ENCODE results near the gene LRRC59. TPM values are rescaled to one million over a fixed set of nuclear protein-coding genes. Genes with fewer than 3 reads are reported as not detected.

The LRRC59 gene
- total RNA-seq, 1 donor from 2014 or later, result 68.0 TPM

DNA sequence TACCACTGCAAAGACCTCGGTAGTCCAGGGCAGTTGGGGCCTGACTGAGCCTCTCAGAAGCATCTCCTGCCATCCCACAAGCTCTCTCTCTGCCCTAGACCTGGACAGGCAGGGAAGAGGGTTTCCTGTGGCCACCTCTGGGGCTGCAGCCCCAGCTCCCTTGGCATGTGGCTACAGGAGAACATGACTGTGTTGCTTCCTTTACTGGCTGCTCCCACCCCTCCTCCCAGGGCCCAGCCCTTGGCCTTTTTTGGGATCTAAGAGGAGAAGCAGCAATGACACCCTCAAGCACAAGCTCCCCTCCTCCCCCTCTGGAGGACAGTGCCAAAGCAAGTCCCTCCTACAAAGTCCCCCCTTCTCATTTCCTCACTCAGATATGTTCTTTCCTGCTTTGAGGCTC, 29.9 kb downstream of the LRRC59 start:
- H3K27me3 ChIP-seq, result no peaks in the 10 kb centered on the region
- TF ChIP-seq, protein P1, sequence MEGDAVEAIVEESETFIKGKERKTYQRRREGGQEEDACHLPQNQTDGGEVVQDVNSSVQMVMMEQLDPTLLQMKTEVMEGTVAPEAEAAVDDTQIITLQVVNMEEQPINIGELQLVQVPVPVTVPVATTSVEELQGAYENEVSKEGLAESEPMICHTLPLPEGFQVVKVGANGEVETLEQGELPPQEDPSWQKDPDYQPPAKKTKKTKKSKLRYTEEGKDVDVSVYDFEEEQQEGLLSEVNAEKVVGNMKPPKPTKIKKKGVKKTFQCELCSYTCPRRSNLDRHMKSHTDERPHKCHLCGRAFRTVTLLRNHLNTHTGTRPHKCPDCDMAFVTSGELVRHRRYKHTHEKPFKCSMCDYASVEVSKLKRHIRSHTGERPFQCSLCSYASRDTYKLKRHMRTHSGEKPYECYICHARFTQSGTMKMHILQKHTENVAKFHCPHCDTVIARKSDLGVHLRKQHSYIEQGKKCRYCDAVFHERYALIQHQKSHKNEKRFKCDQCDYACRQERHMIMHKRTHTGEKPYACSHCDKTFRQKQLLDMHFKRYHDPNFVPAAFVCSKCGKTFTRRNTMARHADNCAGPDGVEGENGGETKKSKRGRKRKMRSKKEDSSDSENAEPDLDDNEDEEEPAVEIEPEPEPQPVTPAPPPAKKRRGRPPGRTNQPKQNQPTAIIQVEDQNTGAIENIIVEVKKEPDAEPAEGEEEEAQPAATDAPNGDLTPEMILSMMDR (IDR thresholded peaks at IDR 0.05), result no peak
- intact Hi-C loops (cut with DNase I), result no loop called here
- DNase-seq (no peak), ATAC-seq (no peak)
- no peaks in the 10 kb centered on the region for H3K9me3 ChIP-seq
- peaks cover 47% of the 10 kb centered on the region for H3K36me3 ChIP-seq
- H3K4me1 ChIP-seq, result peaks cover 12% of the 10 kb centered on the region
- H3K4me3 ChIP-seq, result no peak overlapping the region
- no peak overlapping the region for H3K27ac ChIP-seq

DNA sequence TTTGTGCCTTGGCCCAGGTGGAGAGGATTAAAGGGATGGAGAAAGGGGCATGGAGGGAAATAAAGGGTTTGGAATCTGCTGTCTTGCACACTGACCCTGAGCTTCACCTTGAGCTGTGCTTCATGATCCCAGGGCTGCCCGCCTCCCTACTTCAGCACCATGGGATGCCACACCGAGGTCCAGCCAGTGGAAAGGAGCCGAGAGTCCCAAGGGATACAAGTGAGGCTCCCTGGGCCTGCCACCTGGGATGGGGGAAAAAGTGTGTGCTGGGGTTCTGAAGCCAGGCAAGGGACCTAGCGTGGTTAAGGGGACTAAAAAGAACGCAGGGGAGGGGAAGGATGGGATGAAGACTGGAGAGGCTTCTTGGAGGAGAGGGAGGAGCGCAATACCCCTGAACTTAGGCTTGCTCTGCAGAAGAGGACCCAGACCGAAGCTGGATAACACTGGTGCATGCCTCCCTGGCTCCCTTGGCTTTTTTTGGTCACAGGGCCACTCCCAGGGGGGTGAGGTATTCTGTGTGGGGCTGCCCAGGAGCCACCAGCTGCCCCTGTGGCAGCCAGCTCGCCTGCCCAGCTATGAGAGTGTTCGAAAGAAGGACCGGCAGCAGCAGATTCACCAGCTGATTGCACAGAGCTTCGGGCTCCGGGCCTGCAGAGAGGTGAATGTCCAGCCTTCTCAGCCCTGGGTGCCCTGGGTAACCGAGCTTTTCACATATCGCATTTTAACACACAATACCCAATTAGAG, 31.5 kb downstream of the LRRC59 start:
- Histone ChIP-seq H3K36me3 (peaks cover 52% of the 10 kb centered on the region), H3K4me3 (no peak overlapping the region), H3K27me3 (no peaks in the 10 kb centered on the region), H3K4me1 (peaks cover 7% of the 10 kb centered on the region), H3K27ac (no peak overlapping the region), H3K9me3 (no peaks in the 10 kb centered on the region)
- no peak for ATAC-seq
- TF ChIP-seq, protein P1 (IDR thresholded peaks at IDR 0.05), result no peak
- intact Hi-C loops (cut with DNase I), result no loop called here
- DNase-seq, result no peak

- peaks cover 47% of the 10 kb centered on the region for H3K36me3 ChIP-seq
- intact Hi-C loops (cut with DNase I), result no loop called here
- H3K27ac ChIP-seq, result no peak overlapping the region
Measured at GRCh38 chr17:50365165-50365564, 32.2 kb downstream of the LRRC59 start.

DNA sequence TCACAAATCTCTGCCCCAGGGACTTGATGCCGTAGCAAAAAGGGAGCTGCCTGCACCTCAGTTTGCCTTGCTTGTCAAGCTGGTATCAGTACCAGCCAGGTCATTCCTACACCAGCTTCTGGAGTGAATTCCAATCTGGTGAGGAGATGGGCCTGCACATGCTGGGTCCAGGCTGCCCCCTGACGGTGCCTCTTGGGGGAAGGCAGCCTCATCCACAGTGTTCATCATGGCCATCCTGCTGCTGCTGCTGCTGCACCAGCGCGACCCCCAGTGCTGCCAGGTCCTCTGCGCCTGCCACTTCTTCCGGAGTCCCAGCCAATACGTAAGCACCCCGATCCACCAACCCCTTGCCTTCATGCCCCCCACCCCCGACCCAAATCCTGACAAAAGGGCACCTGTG, 32.6 kb downstream of the LRRC59 start:
- Histone ChIP-seq H3K27me3 (no peaks in the 10 kb centered on the region), H3K4me1 (peaks cover 7% of the 10 kb centered on the region), H3K4me3 (no peak overlapping the region), H3K27ac (no peak overlapping the region), H3K9me3 (no peaks in the 10 kb centered on the region), H3K36me3 (peaks cover 42% of the 10 kb centered on the region)
- DNase-seq, result no peak
- TF ChIP-seq, protein P1 (IDR thresholded peaks at IDR 0.05), result no peak
- no peak for ATAC-seq
- intact Hi-C loops (cut with DNase I), result no loop called here

More at GRCh38 chr17:50365165-50365564, 32.2 kb downstream of the LRRC59 start:
- Histone ChIP-seq H3K9me3 (no peaks in the 10 kb centered on the region), H3K27me3 (no peaks in the 10 kb centered on the region), H3K4me3 (no peak overlapping the region), H3K4me1 (peaks cover 7% of the 10 kb centered on the region)
- DNase-seq (no peak), ATAC-seq (no peak)
- TF ChIP-seq, protein P1 (IDR thresholded peaks at IDR 0.05), result no peak

- H3K36me3 ChIP-seq, result peaks cover 38% of the 10 kb centered on the region
- H3K27me3 ChIP-seq, result no peaks in the 10 kb centered on the region
- intact Hi-C loops (cut with DNase I), result no loop called here
- TF ChIP-seq, protein P1 (IDR thresholded peaks at IDR 0.05), result no peak
- no peaks in the 10 kb centered on the region for H3K9me3 ChIP-seq
- H3K27ac ChIP-seq, result no peak overlapping the region
- H3K4me3 ChIP-seq, result no peak overlapping the region
- no peak for DNase-seq
- ATAC-seq, result no peak
- peaks cover 7% of the 10 kb centered on the region for H3K4me1 ChIP-seq
Measured at GRCh38 chr17:50364061-50364458, 33.3 kb downstream of the LRRC59 start.
